Endothelial cell of umbilical vein (primary cell): Measurements from ENCODE around the gene CTDSPL. TPM values are rescaled to one million over a fixed set of nuclear protein-coding genes. Genes with fewer than 3 reads are reported as not detected.

Experiments
- BruUV-seq: library from RNA; stranded (reverse); fragments of 400-500 nt; replicated peaks from 2 replicates; lab custom pipeline; 2021; lab: Mats Ljungman, UMichigan
- CTCF ChIA-PET: fragments of 300-600, 350-600 bp; sonication (Branson Sonifier 250); formaldehyde crosslinking; loops from one replicate; lab custom pipeline; 2021; ENCODE audit warnings: antibody characterized with exemption, inconsistent platforms; lab: Charles Lee
- POLR2A ChIA-PET: fragments of 300-600, 350-600 bp; sonication (Branson Sonifier 250); formaldehyde crosslinking; loops from one replicate; lab custom pipeline; 2021; ENCODE audit warnings: antibody characterized with exemption, inconsistent platforms; lab: Charles Lee
- DNase-seq: peaks from one replicate; pipeline ENCODE4 v3.0.0-alpha.2; 2011; ENCODE audit warnings: low read depth, low spot score
- FAIRE-seq: peaks from 2 replicates; lab custom pipeline; 2011; peaks lifted over from hg19 to GRCh38; lab: Jason Lieb, UNC
- H2AFZ ChIP-seq: 2 replicates; pipeline ENCODE4 v1.6.0; 2012; ENCODE audit warnings: low read depth, low read length, control low read depth, inconsistent platforms
- H3K27ac ChIP-seq: 2 replicates; pipeline ENCODE4 v1.5.1; 2011; ENCODE audit warnings: low read depth, mild to moderate bottlenecking, control low read depth, low read length, moderate library complexity; ENCODE audit not compliant: insufficient read depth
- H3K27me3 ChIP-seq, 2 experiments: 2 replicates each; pipeline versions ENCODE4 v1.6.0 to v1.6.1; 2011; ENCODE audit warnings: low read length in 2 of 2, mixed read lengths in 1 of 2; ENCODE audit not compliant: control insufficient read depth in 2 of 2, insufficient read depth in 2 of 2
- H3K36me3 ChIP-seq, 2 experiments: 2 replicates in 1 of 2; 3 replicates in 1 of 2; pipeline ENCODE4 v1.5.1; 2011; ENCODE audit warnings: low read length in 2 of 2, mild to moderate bottlenecking in 1 of 2, moderate library complexity in 1 of 2; ENCODE audit not compliant: control insufficient read depth in 2 of 2, insufficient read depth in 2 of 2; ENCODE audit errors: extremely low read depth in 1 of 2
- H3K4me1 ChIP-seq: 3 replicates; pipeline ENCODE4 v1.5.1; 2011; ENCODE audit warnings: mild to moderate bottlenecking, low read length; ENCODE audit not compliant: control insufficient read depth, insufficient read depth; ENCODE audit errors: extremely low read depth
- H3K4me2 ChIP-seq: 2 replicates; pipeline ENCODE4 v1.6.1; 2011; ENCODE audit warnings: low read length, control low read depth, mixed read lengths; ENCODE audit not compliant: insufficient read depth
- H3K4me3 ChIP-seq, 3 experiments: fragments of 200-600 bp in 1 of 3; sonication (generic), shearing (Covaris generic) in 1 of 3; replicated peaks in 1 of 3; 2 replicates each; pipeline ENCODE4 v1.5.1; 2011 to 2016; ENCODE audit warnings: control low read depth in 3 of 3, low read length in 3 of 3, mild to moderate bottlenecking in 2 of 3, inconsistent platforms in 1 of 3, low read depth in 1 of 3, moderate library complexity in 1 of 3; ENCODE audit not compliant: insufficient read depth in 1 of 3
- H3K79me2 ChIP-seq: 2 replicates; pipeline ENCODE4 v1.6.0; 2012; ENCODE audit warnings: low read length, inconsistent platforms; ENCODE audit not compliant: control insufficient read depth, insufficient read depth
- H3K9ac ChIP-seq: replicated peaks from 2 replicates; pipeline ENCODE3; 2011; ENCODE audit warnings: low read length, control low read depth; ENCODE audit not compliant: insufficient read depth; ENCODE audit errors: extremely low read depth
- H3K9me1 ChIP-seq: replicated peaks from 3 replicates; pipeline ENCODE4 v1.6.0; 2011; ENCODE audit warnings: mild to moderate bottlenecking, low read length; ENCODE audit not compliant: control insufficient read depth, insufficient read depth; ENCODE audit errors: extremely low read depth
- H3K9me3 ChIP-seq: replicated peaks from 2 replicates; pipeline ENCODE4 v1.5.1; 2012; ENCODE audit warnings: low read length, inconsistent platforms; ENCODE audit not compliant: control insufficient read depth, insufficient read depth
- H4K20me1 ChIP-seq: replicated peaks from 2 replicates; pipeline ENCODE3; 2011; ENCODE audit warnings: mild to moderate bottlenecking, low read length; ENCODE audit not compliant: control insufficient read depth, insufficient read depth; ENCODE audit errors: extremely low read depth
- EZH2 ChIP-seq: IDR thresholded peaks from 2 replicates; pipeline ENCODE4 v1.6.1; 2012; ENCODE audit warnings: borderline replicate concordance, low read depth, mild to moderate bottlenecking, moderate library complexity, low read length, inconsistent platforms; ENCODE audit not compliant: severe bottlenecking
- FOS ChIP-seq: IDR thresholded peaks from 2 replicates; pipeline ENCODE4 v1.6.1; 2011; ENCODE audit warnings: mild to moderate bottlenecking, low read length, moderate library complexity, borderline replicate concordance; ENCODE audit not compliant: insufficient read depth
- GATA2 ChIP-seq: IDR thresholded peaks from 2 replicates; pipeline ENCODE4 v1.7.0; 2011; ENCODE audit warnings: low read depth, mild to moderate bottlenecking, moderate library complexity, mixed read lengths, low read length; ENCODE audit not compliant: insufficient read length, insufficient read depth
- JUN ChIP-seq: IDR thresholded peaks from 2 replicates; pipeline ENCODE4 v1.6.1; 2011; ENCODE audit warnings: borderline replicate concordance, low read depth; ENCODE audit not compliant: insufficient read length, insufficient read depth
- MYC ChIP-seq: IDR thresholded peaks from one replicate; pipeline ENCODE4 v1.6.1; 2011; ENCODE audit warnings: mild to moderate bottlenecking, low read depth, low read length
- POLR2A ChIP-seq: IDR thresholded peaks from 2 replicates; pipeline ENCODE4 v1.6.1; 2012; ENCODE audit warnings: low read depth, mild to moderate bottlenecking, control low read depth, low read length
- POLR2AphosphoS5 ChIP-seq: IDR thresholded peaks from 2 replicates; pipeline ENCODE4 v1.6.1; 2012; ENCODE audit warnings: low read depth, mild to moderate bottlenecking, control low read depth, low read length, moderate library complexity; ENCODE audit not compliant: insufficient read depth
- dilution Hi-C: fragments of 300-500 bp; cut with MboI; formaldehyde crosslinking; loops from one replicate; pipeline ENCODE4 v1.15.0; 2019; ENCODE audit warnings: low sequenced_read_pairs; ENCODE audit not compliant: extremely low pct_ligation_motif_present
- intact Hi-C: fragments of 100-400 bp; cut with micrococcal nuclease; formaldehyde crosslinking; loops from one replicate; pipeline ENCODE4 v1.10.0; 2022
- polyA plus RNA-seq, 4 experiments: library from polyadenylated mRNA; depleted of rRNA in 3 of 4; stranded (reverse) in 3 of 4; unstranded in 1 of 4; fragments of >200 nt; gene quantifications; 2 replicates each; pipeline versions ENCODE4 v1.2.1 to v1.2.3, GENCODE V29; 2011 to 2012; ENCODE audit warnings: missing spikeins in 1 of 4
- total RNA-seq: library from RNA; stranded (reverse); gene quantifications from 2 replicates; pipeline ENCODE4 v1.2.3, GENCODE V29; 2021
- TF ChIP-seq, protein P1 (sequence below), 2 donors: IDR thresholded peaks; 1 replicate in 1 of 2; 2 replicates in 1 of 2; pipeline ENCODE4 v1.5.1; 2011; ENCODE audit warnings: low read length in 2 of 2, mild to moderate bottlenecking in 2 of 2, moderate library complexity in 2 of 2, control low read depth in 1 of 2, inconsistent platforms in 1 of 2, low read depth in 1 of 2; ENCODE audit not compliant: insufficient read depth in 1 of 2; ENCODE audit errors: extremely low read depth in 1 of 2
- TF ChIP-seq, protein P2 (sequence below): IDR thresholded peaks from 2 replicates; pipeline ENCODE4 v1.6.1; 2011; ENCODE audit not compliant: insufficient read depth, insufficient read length

CTDSPL gene
- total and polyA plus RNA-seq, 2 donors (not counting 3 experiments of a cell fraction or from before 2014, with no cell fraction given), result 30.1 to 43.2 TPM

GRCh38 chr3:37849146-37849923 is 12.3 kb upstream of the CTDSPL start:
- Histone ChIP-seq H3K4me3 (no peak overlapping the region), H3K27me3 (no peaks in the 10 kb centered on the region), H3K36me3 (no peaks in the 10 kb centered on the region), H3K4me2 (no peak overlapping the region), H4K20me1 (no peaks in the 10 kb centered on the region), H3K27ac (no peak overlapping the region), H3K9ac (no peak overlapping the region), H3K79me2 (no peaks in the 10 kb centered on the region), H3K9me3 (no peaks in the 10 kb centered on the region), H3K9me1 (no peaks in the 10 kb centered on the region), H2AFZ (no peak overlapping the region), H3K4me1 (peaks cover 4% of the 10 kb centered on the region)
- FAIRE-seq (no peak), DNase-seq (no peak)
- dilution Hi-C loops (no loop called here), intact Hi-C loops (no loop called here)
- CTCF ChIA-PET, result no interaction called here
- POLR2A ChIA-PET, result no interaction called here
- no peak for TF ChIP-seq POLR2A
- BruUV-seq, result no TSS peak

DNA sequence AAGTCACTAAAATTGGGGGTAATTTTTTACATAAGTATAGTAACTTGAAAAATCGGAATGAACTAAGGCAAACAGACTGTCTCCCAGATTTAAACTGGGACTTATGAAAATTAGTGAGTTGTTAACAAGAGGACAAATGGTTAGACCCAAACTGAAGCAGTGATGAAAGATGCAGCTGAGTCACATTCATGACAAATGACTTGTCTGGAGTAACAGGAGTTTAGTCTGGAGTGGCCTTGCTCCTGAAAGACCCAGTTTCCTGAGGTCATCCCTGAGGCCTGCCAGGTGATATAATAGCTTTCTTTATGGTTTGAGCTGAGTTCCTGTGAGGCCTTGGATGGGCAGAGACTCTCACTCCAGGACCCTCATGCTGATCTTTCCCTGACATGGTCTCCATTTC is 9.6 kb upstream of the CTDSPL start:
- ChIA-PET POLR2A (no interaction called here), CTCF (interaction anchor here (1.9 kb wide), 1 partner anchor 128 kb away, joined by 4 read pairs; no protein-coding TSS in a partner anchor)
- H3K4me2 ChIP-seq, result no peak overlapping the region
- FAIRE-seq (peak; percentile 67), DNase-seq (peak; percentile 37)
- H3K9me3 ChIP-seq, result no peaks in the 10 kb centered on the region
- H3K36me3 ChIP-seq, result no peaks in the 10 kb centered on the region
- H3K79me2 ChIP-seq, result no peaks in the 10 kb centered on the region
- no peak overlapping the region for H3K9ac ChIP-seq
- H2AFZ ChIP-seq, result no peak overlapping the region
- H3K27me3 ChIP-seq, result no peaks in the 10 kb centered on the region
- TF ChIP-seq GATA2 (no peak), POLR2AphosphoS5 (no peak), FOS (no peak), POLR2A (no peak), JUN (no peak), MYC (no peak), EZH2 (no peak)
- TF ChIP-seq, protein P1, sequence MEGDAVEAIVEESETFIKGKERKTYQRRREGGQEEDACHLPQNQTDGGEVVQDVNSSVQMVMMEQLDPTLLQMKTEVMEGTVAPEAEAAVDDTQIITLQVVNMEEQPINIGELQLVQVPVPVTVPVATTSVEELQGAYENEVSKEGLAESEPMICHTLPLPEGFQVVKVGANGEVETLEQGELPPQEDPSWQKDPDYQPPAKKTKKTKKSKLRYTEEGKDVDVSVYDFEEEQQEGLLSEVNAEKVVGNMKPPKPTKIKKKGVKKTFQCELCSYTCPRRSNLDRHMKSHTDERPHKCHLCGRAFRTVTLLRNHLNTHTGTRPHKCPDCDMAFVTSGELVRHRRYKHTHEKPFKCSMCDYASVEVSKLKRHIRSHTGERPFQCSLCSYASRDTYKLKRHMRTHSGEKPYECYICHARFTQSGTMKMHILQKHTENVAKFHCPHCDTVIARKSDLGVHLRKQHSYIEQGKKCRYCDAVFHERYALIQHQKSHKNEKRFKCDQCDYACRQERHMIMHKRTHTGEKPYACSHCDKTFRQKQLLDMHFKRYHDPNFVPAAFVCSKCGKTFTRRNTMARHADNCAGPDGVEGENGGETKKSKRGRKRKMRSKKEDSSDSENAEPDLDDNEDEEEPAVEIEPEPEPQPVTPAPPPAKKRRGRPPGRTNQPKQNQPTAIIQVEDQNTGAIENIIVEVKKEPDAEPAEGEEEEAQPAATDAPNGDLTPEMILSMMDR (IDR thresholded peaks at IDR 0.05; ENCODE audit: extremely low read depth in 1 of 2, insufficient read depth in 1 of 2, low read depth in 1 of 2, low read length in 2 of 2), result no peak
- TF ChIP-seq, protein P2, sequence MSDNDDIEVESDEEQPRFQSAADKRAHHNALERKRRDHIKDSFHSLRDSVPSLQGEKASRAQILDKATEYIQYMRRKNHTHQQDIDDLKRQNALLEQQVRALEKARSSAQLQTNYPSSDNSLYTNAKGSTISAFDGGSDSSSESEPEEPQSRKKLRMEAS, result no peak
- no peak overlapping the region for H3K27ac ChIP-seq
- dilution Hi-C loops, result no loop called here
- H3K9me1 ChIP-seq, result no peaks in the 10 kb centered on the region
- H4K20me1 ChIP-seq, result no peaks in the 10 kb centered on the region
- intact Hi-C loops, result loop anchor here (10.0 kb wide), 1 partner anchor 283 kb away; the partner anchor contains the start of genes ACAA1 and MYD88
- BruUV-seq, result no TSS peak
- H3K4me3 ChIP-seq, result no peak overlapping the region
- H3K4me1 ChIP-seq, result peaks cover 4% of the 10 kb centered on the region
